Thyroid gland (tissue), 4 donors: ENCODE data around the gene RPA3.

Experiments
- POLR2A ChIP-seq, 2 donors: fragments of 450-650 bp; IDR thresholded peaks; one replicate each; pipeline ENCODE4 v1.6.1; 2017; ENCODE audit warnings: antibody characterized with exemption in 2 of 2, mild to moderate bottlenecking in 2 of 2, moderate library complexity in 1 of 2
- TF ChIP-seq, protein P1 (sequence below), 6 experiments: fragments of 200-600 bp in 3 of 6; fragments of 450-650 bp in 3 of 6; sonication (generic) in 3 of 6; IDR thresholded peaks; one replicate each; pipeline ENCODE4 v1.5.1; 2016 to 2019; ENCODE audit warnings: antibody characterized with exemption in 6 of 6, mild to moderate bottlenecking in 2 of 6, inconsistent platforms in 1 of 6, moderate library complexity in 1 of 6

DNA sequence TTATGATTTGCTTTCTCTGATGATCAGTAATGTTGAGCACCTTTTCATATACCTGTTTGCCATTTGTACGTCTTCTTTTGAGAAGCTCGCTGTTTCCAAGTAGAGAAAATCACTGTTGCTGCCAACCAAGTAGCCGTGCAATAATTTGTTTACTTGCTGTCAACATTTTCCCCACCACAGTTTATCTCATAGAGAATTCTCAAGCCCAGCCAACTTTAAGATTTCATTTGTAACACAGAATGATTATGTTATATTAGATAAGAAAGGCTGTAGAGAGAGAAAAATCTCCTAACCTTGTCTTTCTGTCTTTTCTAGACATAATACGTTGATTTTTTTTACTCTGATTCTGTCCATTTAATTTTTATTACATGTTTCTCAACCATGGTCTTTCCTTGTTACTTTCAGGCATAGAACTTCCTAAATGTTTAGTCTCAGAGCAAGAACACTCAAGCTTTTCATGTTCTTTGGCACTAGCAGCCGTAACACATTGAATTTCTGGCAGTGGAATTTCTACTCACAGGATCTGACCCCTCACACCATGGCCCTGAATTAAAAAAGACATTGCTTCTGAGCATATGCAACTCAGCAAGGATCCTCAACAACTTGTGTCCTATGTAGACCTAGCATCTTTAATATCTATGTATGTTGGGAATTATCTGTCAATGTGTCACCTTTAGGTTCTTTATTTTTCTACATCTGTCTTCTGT is 23.1 kb downstream of the RPA3 start:
- TF ChIP-seq, protein P1, sequence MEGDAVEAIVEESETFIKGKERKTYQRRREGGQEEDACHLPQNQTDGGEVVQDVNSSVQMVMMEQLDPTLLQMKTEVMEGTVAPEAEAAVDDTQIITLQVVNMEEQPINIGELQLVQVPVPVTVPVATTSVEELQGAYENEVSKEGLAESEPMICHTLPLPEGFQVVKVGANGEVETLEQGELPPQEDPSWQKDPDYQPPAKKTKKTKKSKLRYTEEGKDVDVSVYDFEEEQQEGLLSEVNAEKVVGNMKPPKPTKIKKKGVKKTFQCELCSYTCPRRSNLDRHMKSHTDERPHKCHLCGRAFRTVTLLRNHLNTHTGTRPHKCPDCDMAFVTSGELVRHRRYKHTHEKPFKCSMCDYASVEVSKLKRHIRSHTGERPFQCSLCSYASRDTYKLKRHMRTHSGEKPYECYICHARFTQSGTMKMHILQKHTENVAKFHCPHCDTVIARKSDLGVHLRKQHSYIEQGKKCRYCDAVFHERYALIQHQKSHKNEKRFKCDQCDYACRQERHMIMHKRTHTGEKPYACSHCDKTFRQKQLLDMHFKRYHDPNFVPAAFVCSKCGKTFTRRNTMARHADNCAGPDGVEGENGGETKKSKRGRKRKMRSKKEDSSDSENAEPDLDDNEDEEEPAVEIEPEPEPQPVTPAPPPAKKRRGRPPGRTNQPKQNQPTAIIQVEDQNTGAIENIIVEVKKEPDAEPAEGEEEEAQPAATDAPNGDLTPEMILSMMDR (IDR thresholded peaks at IDR 0.05), result no peak
- TF ChIP-seq POLR2A (IDR thresholded peaks at IDR 0.05), result no peak
